GM19035 (cell line): Measurements from ENCODE around the gene MED27.
A peak's percentile ranks its signal among the peaks of the same experiment; 100 is the strongest.

Experiments
- ATAC-seq: cut with Tn5 transposase; IDR thresholded peaks from one replicate; pipeline ENCODE4 v1.9.1; 2021; ENCODE audit not compliant: unreplicated experiment

Gene MED27, protein sequence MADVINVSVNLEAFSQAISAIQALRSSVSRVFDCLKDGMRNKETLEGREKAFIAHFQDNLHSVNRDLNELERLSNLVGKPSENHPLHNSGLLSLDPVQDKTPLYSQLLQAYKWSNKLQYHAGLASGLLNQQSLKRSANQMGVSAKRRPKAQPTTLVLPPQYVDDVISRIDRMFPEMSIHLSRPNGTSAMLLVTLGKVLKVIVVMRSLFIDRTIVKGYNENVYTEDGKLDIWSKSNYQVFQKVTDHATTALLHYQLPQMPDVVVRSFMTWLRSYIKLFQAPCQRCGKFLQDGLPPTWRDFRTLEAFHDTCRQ

DNA sequence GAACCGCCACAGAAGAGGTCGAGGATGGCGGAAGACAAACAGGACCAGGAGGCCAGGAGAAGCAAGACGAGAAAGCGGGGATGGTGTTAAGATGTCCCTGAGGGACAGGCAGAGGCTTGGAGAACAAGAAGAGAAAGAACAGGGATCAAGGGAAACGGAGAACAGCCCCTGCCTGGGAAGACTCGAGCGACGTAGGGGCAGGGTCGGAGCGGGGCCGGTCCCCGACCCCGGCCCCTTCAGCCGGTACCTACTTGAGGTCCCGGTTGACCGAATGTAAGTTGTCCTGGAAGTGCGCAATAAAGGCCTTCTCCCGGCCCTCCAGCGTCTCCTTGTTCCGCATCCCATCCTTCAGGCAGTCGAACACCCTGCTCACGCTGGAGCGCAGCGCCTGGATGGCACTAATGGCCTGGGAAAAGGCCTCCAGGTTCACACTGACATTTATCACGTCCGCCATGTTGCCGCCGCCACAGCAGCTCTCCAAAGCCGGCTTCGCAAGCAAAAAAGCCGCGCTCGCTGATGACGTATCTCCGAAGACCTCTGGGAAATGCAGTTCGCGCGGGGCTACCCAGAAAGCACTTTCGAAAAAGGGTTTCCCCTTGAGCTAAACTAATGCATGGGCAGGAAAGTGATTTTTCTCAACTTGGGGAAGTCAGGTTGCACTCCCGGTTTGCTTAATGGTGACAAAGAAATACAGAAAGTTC lies at the start of gene MED27:
Gene MED27, minus strand, starts transcription at position 477 of the 701 bp plus-strand sequence. Its CDS starts 23 bp downstream, at position 454.
- peak; percentile 93 for ATAC-seq

DNA sequence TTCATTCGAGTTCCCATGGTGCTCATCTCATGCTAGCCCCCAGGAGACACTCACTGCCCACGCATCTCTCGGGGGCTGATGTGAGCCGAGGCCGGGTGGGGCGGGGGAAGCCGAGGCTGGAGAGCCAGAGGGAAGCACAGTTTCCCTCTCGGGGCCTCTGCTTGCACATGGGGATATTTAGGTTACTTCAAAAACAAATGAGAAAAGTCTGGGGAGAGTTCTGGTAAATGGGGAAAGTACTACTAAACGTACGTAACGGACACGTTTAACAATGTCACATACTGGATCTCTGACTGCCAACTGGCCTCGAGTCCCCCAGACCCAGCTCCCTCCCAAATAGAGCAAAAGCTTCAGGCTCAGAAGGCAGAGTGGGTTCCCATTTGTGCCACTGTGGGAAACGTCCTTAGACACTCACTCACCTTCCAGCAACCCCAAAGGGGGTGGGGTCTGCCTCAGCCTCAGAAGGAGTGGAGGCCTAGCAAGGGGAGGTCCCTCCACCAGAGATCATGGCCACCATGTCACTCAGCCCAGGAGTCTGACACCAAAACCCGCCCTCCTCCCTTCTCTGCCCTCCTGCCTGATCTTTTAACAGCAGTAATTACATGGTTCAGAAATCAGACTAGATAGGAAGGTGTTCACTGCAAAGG lies 48.3 kb upstream of the MED27 start:
- ATAC-seq, result no peak

DNA sequence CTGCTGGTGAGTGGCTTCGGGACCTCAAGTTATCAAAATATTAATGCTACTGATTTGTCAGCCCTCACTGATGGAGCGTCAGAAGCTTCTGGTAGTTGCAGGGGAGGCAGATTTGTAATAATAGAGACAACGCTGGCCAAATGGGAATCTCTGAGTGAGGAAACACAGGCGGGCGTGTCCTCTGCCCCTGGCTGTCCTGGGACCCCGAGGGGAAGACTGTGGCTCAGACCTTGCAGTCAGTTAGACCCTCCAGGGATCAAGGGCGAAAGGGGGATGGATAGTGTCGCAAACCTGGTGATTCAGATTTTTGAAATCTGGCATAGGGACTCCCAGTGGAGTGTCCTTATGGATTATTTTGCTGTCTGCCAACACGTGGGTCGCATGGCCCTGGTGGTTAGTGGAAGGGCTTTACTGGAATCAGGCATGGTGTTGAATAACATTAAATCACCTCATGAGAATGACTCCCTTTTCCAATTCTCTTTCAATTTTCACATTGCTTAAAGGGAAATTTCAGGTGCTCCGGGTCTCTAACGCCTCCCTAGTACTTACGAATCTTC lies 47.1 kb upstream of the MED27 start:
- ATAC-seq, result no peak

DNA sequence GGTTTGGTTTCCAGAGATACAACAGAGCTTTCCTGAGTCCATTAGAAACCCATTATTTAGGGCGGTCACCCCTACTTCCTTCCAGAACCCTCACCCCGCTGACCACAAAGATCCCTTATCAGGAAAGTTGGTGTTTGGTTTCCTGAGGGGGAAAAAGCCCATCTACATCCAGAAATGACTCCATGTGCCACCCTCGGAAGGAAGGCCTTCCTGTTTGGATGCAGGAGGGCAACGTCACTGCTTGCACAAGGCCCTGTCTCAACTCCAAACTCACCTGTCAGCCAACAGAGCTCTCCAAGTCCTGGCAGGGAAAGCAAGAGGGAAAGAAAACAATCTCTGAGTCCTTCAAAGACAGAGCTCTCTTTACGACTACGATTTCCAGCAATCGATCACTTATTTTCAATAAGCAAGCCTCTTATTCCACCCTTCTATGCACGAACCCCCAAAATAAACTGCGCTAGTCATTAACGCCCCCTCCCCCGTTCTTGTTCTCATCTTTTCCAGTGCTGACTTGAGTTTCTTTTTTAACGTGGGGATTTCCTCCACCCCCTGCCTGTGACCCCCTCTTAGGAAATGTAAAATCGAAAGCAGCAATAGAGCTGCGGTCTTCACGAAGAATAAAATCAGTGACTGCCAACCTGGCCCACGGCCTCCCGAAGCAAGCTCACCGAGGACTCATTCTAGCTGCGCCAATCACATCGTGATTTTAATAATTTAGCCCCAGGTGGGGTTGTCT lies 46.4 kb upstream of the MED27 start:
- ATAC-seq, result no peak

DNA sequence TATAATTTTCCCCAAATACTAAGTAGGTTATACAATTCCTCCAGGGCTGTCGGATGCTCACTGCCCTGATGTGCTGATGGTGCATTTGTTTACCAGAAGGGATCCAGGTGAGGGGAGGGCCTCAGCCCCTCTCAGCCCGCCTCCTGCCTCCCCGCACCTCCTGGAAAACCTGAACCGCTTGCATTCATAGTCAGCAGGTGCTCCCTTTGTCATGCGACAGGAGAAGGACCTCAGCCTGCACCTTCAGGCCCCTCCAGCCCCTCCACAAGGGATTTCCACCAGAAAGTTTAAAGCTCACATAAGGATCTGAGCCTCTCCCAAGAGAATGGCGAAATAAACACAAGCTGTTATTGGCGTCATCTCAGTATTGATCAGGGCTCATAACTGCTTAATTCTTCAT lies 45.7 kb upstream of the MED27 start:
- ATAC-seq, result no peak

DNA sequence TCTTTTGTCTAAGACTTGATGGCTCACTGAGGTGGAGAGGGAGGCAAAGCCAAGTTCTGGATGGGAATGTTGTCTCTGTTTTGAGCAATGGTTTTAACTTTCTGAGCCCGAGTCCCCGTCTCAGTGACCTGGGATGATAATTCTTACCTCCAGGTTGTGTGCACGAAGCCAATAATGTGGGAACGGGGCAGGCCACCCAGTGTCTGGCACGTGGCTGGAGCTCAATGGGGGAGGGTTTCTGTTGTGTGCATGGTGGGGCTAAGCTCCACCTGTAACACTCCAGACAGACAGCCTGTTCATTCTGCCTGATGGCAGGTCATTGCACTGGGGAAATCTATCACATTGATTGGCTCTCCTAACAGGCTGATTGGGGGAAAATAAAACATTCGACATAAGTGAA lies 45.1 kb upstream of the MED27 start:
- ATAC-seq, result no peak

DNA sequence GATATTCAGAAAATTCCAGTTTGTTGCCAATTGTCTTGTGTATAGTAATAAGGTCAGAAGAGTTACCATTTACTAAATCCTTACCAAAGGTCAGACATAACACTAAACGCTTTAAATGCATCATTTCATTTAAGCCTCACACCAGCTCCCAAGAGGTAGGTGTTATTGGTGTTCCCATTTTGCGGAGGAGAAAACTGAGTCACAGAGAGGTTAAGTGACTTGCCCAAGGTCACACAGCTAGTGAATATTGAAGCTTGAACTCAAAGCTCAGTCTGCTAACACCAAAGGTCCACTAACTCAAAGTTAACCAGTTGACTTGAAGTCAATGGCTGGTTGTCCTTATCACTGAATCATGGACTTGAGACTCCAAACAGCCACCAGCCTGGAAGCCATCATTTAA lies 41.4 kb upstream of the MED27 start:
- no peak for ATAC-seq

DNA sequence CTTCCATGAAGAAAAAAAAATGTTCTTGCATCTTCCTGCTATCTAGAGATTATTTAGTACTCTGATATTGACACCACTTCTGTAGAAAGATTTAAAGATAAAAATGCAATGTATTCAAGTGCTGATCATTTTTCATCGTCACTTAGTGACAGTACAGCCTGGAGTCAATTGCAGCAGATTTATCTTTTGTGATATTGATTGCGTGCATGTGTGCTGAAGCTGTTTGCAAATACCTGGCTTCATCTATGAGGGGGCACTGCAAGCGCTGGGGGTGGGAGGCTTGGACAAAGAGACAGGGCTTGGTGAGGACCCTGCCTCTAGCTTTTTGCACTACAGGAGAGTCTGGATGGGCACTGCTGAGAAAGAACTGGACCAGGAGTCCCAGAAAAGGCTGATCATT lies 38.0 kb upstream of the MED27 start:
- ATAC-seq, result no peak

DNA sequence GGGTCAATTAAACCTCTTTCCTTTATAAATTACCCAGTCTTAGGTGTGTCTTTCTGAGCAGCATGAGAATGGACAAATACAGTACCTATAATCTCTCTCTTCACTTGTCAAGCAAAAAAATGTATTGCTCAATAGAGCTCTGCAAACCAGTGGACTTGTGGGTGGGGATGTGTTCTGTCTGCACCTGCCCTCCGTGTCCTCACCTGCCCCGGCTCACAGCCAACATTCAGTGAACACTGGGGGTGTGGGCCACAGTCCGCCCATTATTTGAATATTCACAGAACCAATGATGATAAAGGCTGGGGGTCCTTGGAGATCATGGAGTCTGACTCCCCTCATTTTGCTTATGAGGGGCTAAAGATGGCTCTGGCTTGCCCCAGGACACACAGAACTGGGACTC lies 36.9 kb upstream of the MED27 start:
- no peak for ATAC-seq

DNA sequence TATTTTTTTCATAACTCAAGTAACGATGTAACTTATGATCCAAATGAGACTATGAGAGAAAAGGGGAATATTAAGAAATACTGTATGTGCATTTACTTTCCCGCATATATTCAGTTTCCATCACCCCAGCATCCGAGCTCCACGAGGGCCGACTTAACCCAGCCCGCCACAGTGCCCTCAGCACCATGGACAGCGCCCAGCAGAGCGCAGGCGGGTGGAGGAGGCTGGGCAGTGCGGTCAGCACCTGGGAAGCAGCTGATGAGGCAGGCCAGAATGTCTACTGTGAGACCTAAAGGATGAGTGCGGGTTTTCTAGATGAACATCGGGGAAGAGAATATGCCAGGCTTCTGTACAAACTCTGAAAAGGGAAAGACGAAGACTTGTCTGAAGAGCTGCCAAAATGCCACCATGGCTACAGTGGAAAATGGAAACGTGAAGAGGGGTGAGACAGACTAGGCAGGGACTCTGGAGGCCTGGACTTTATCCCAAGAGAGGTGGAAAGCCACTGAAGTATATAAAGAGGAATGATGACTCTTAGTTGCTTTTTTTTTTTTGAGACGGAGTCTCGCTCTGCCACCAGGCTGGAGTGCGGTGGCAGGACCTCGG lies 34.5 kb upstream of the MED27 start:
- no peak for ATAC-seq

DNA sequence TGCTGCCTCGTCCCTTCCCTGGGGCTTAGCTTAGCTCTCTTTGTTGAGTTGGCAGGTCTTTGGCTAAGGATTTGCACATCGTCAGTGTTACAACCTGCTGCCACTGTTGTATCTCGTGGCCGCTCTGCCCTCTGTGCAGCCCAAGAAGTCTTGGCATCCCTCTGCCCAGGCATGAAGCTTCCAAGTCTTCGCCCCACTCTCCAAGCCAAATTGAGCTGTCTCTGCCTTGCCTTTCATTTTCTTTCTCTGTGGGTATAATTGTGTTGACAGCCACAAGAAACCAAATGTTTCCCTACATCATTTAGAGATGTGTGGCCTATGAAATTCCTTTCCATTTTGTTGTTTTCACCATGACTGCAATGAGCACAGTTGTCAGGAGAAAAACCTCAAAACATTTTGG lies 29.6 kb upstream of the MED27 start:
- no peak for ATAC-seq

DNA sequence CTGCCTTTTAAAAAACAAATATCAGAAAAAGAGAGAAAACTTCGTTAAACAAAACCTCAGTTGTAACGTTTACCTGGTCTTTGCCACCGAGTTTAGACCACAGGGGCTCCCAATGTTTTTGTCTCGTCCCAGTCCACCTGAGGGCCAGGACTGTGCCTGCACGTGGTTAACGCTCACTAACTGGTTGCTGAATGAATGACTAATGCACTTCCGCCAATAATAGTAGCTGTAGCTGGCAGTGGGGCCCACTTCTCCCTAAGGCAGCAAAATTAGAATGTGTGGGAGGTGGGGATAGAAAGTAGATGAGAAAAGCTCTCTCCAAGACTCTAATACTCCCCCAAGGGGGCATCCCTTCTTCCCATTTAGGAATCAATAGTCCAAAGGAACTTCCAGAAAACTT lies 29.1 kb upstream of the MED27 start:
- no peak for ATAC-seq

DNA sequence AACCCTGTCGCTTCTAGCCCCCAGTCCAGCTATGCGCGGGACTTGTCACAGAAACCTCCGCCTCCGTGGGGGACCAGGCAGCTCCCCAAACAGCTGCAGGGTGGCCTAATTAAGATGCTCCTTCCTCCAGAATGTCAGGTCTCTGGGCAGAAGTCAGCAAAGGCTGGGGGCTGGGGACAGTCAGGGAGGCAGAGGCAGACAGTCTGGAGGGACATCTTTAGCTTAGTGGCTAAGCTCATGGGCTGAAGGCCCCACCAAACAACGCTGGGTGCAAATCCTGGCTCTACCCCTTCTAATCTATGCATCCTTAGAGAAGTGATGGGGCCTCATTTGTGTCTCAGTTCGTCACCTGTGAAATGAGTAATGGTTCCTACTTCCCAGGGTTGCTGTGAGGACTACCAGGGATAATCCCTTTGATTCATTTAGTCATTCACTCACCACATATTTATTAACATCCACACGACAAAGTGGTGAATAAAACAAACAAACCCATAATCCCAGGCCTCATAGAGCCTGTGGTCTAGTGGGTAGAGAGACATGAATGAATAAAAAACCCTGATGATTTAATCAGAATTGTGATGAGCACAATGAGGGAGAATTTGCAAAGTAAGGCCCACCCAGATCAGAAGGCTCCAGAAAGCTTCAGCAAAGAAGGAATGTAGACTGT lies 20.2 kb upstream of the MED27 start:
- no peak for ATAC-seq

DNA sequence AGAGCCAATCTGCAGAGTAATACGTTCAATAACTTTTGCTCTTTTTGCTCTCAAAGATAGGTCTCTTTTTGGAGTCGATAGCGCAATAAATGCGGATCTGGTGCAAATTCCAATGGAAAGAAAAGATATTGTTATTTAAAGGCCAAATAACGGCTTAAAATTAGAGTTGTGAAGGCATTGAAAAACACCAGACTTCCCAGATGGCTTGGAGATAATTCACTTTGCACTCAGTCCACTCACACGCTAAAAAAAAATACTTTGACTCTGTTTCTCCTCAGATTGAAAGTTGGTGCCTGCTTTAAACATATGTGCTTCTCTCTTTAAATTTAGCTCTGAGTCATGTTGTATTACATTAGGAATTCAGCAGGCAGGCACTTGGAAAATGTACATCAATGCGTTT lies 19.5 kb upstream of the MED27 start:
- no peak for ATAC-seq

DNA sequence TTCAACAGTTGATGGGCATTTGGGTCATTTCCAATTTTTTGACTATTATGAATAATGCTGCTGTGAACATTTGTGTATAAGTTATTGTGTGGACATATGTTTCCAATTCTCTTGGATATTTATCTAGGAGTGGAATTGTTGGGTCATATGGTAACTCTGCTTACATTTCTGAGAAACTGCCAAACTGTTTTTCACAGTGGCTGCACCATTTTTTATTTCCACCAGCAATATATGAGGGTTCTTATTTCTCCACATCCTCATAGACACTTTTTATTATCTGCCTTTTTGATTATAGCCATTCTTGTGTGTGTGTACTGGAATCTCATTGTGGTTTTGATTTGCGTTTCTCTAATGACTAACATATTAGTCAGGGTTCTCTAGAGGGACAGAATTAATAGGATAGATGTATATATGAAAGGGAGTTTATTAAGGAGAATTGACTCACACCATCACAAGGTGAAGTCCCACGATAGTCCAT lies 14.7 kb upstream of the MED27 start:
- ATAC-seq, result no peak

DNA sequence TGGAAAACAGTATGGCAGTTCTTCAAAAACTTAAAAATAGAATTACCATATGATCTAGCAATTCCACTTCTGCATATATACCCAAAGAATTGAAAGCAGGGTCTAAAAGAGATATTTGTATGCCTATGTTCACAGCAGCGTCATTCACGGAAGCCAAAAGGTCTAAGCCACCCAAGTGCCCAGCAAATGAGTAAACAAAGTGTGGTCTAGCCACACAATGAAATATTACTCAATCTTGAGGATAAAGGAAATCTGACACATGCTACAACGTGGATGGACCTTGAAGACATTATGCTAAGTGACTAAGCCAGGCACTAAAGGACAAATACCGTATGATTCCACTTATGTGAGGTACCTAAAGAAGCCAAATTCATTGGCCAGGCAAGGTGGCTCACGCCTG lies 11.1 kb upstream of the MED27 start:
- ATAC-seq, result no peak

DNA sequence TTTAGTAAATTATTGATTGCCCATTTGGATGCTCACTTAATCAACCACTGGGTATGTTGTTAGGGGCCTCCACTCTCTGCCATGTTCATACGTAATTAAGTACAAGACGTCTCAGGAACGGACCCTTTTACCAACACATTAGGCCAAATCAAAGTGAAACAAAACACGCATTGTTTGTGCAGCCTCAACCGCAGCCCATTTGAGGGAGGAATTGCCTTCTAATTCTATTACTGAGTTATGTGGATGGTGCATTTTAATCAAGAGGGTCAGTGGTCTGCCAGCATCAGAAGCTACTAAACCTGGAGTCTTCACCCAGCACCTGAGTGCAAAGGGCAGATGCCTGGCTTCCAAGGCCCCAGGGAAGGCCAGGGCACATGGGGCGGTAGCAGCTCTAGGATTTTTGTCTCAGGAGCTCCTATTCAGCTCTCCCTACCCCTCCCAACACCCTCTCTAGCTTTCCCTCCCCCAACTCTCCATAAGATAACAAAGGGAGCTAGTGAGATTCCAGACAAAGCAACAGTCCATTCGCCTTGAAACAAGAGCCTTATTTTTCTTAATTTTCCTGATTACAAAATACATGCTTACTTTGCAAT lies 7.9 kb upstream of the MED27 start:
- ATAC-seq, result no peak

DNA sequence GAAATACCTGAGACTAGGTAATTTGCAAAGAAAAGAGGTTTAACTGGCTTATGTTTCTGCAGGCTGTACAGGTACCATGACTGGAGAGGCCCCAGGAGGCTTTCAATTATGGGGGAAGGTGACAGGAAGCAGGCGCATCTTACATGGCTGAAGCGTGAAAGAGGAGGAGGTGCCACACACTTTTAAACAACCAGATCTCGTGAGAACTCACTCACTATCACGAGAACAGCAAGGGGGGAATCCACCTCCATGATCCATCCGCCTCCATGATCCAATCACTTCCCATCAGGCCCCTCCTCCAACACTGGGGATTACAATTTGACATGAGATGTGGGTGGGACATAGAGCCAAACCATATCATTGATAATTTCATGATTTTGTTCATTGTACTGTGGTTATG lies 2.5 kb upstream of the MED27 start:
- ATAC-seq, result no peak

DNA sequence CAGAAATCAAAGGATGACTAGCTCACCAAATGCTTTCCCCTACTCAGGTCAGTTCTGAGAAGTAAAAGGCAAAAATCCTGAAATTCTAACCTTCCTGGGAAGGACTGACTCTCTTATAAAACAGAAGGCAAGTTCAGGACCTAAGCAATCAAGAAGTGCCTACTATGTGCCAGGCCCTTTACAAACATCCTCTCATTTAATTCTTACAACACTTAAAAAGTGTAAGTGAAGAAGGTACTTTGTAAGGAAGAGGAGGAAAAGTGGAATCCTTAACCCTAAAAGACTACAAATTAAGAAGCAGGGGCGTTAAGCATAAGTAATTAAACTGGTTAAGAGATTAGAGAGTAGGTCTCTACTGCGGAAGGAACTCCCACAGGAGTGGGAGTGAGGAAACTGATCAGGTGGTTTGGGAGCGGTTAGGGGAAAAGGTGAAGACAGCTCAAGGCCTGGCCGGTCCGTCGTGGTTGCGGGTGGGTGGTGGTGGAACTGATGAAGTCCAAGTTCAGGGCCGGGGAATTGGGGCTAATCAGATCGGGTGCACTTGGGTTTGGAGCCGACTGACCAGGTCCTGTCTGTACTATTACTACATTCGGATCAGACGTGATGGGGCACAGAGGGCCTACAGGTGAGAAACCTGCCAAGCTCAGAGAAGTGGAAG lies 839 bp downstream of the MED27 start:
- ATAC-seq, result peak; percentile 12
